Fibroblast of the conjunctiva (primary cell): ENCODE measurements around the gene MAP7.

Experiments used
- DNase-seq: peaks from one replicate; pipeline ENCODE4 v3.0.0-alpha.2; 2010; ENCODE audit warnings: low read depth

MAP7 gene

DNA sequence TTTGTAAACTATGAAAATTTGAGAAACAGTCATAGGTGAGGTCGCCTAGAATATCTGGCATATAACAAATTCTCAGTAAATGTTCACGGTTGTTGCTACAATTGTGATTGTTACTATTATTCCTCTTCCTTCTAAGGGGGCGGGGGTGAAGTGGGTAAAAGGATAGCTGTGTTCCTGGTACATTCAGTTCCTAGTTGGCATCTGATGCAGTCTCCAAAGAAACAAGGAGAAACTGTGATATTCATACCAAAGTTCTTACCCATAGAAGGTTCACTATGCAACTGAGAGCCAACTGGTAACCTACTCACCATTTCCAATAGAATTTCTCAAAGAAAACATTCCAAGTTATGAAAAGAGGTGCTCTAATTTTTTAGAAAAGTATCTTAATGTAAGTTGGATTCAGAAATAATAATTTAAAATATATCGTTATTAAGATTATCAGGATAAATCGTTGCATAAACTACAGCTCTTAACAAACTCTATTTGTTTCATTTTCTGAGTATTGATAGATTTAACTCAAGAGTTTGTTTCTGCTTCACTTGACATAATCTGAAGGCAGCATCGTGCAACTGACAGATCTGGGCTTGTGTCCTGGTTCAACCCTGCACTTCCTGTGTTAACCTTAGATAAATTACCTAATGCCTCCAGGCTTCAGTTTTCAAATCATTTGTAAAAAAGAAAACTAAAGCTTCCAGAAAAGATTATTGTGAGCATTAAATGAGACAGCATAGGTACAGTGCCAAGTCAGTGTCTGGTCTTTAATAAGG is 13.3 kb upstream of the MAP7 start:
- no peak for DNase-seq

DNA sequence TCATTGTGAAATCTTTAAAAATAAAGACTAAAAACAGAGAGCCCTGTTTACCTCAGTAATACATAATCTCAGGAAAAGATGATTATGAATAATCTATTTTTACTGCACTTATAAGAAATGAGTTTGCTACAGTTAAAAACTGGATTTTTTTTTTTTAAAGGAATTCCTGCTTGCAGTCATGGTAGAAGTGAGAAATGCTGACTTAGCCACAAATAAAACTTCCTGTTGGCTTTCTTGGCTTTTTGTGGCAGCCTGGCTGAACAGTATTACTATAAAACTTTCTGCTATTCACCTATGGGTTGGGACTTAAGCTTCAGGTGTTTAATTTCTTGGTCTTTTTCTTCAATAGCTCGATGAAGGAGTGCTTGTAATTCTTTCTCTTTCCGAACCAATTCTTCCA is 12.0 kb upstream of the MAP7 start:
- DNase-seq = no peak

DNA sequence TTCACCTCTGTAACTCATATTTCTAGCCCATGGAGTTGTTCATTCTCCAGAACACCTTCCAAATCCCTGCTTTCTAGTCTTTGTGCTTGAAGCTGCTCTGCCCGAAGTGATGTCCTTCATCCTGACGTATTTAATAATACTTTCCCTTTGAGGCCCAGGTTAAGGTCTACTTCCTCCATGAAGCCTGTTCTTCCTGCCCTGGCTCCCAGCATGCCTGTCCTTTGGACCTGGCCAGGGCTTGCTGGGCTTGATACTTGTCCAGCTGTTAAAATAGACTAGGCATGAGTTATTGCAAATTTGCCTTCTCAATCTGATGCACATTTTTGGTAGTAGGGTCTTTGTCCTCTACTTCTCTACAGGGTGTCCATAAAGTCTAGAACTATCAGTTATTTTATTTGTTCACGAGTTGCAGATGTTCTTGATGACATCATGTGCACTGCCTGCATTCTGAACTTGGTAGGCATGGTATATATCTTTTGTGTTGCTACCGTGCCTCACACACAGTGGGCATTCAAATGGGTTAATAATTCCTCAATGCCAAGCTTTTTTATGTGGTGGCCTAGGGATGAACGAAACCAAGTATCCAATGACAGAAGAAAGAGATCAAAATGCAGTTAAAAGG is 3.1 kb upstream of the MAP7 start:
- no peak for DNase-seq

DNA sequence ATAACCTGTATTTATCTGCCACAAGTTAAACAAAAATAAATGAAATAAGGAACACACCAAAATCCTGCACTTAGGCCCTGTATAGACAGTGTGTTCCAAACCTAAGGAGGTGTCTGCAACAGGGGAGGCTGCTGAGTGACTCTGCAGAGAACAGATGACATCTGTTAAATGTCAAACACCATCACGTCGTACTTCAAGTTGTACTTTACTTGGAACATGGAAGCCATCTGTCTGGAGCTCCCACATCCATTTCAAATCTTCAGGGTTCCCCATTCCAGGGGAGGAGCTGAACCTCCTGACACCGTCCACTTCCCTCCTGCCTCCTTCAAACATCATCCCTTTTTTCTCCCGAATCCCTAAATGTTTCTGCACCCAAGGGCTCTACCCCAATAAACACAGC is 1.8 kb upstream of the MAP7 start:
- DNase-seq = no peak

GRCh38 chr6:136551103-136551502 is 881 bp upstream of the MAP7 start:
- no peak for DNase-seq

DNA sequence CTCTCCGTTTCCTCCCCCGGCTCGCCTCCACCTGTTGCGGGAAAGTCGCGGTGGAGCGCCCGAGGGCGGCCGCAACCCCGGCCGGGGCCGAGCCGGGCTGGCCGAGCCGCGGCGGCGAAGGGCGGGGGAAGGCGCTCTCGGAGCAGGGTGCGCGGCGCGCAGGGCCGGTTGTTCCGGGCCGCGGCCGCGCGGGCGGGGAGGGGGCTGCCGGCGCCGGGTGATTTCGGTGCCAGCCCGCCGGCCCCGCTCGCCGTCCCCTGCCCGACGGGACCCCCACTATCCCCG is 235 bp downstream of the MAP7 start:
- no peak for DNase-seq

- no peak for DNase-seq
Measured at GRCh38 chr6:136549300-136550044, 750 bp downstream of the MAP7 start.

- no peak for DNase-seq
Measured at GRCh38 chr6:136548582-136549299, 1.5 kb downstream of the MAP7 start.

- DNase-seq = no peak
Measured at GRCh38 chr6:136547871-136548270, 2.4 kb downstream of the MAP7 start.

- peak; percentile 32 for DNase-seq
Measured at GRCh38 chr6:136547336-136547735, 2.9 kb downstream of the MAP7 start.

DNA sequence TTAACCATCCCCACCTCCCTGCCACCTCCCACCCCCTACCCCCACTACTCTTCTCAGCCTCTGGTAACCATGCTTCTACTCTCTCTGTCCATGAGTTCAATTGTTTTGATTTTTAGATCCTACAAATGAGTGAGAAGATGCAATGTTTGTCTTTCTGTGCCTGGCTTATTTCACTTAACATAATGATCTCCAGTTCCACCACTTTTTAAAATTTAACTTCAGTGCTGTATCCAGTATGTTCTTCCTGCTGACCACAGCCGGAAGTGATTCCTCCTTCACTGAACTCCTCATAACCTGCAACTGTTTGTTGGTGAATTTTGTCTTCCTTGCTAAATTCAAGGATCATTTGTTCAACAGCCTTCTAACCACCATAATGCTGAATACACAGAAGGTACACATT is 3.9 kb downstream of the MAP7 start:
- DNase-seq = no peak

DNA sequence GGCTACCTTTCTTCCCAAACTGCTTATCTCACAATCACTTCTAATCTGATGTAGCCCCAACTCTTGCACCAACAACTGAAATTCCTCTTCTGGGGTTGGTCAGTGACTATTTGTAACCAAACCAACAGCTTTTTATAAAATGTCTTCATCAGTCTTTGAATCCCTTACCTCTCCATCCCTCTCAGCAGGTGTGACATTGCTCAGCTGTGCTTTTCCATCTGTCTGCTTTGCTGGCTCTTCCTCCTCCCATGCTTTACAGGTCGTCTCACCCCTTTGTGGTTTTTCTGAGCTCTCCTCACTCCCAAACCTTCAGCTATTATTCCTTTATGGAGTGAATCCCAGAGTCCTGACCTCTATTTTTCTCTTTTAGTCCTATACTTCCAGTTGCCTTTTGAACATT is 5.9 kb downstream of the MAP7 start:
- DNase-seq = no peak

- DNase-seq = no peak
Measured at GRCh38 chr6:136541395-136541794, 8.8 kb downstream of the MAP7 start.

DNA sequence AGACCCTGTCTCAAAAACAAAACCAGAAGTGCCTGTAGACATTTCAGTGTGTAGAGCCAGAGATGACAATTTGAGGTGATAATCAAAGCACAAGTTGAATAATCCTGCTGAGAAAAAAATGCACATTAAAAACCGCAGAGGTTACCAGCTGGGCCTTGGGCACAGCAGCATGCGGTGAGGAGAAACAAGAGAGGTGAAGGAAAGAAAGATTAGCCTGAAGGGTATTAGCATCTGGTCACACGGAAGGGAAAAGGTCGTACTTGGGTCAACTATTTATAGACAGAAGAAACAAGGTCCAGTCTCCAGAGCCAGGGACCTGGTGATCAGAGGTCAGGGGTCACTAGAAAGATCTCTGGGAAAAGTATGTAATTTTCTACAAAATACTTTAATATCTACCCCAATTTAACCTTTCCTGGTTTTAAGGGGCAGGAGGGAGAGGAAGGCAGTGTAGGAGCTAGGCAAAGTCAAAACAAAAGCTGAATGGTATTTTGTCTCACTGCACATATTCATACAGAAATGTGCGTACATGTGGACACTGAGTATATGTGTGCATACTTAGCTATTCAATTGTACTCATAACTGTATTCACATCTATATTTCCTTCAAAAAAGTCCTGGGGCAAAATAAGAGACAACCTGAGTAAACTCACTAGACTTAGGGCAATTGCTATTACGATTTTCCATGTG is 10.1 kb downstream of the MAP7 start:
- no peak for DNase-seq

DNA sequence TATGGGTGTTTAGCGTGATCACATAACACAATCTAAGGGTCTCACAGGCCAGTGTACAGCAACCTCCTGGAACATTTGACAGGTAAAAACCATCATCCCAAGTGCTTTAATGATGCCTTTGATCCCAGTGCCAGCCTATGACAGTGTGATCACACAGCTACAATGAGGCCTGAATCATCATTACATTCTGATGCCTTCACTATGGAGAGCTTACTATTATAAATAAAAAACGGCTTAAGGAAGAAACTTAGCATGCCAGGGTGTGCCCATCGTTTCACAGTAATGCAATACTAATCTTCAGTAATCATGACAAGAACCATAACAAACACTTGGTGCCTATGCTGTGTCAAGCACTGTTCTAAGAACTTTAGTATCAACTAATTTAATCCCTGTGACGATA is 11.4 kb downstream of the MAP7 start:
- DNase-seq = no peak

DNA sequence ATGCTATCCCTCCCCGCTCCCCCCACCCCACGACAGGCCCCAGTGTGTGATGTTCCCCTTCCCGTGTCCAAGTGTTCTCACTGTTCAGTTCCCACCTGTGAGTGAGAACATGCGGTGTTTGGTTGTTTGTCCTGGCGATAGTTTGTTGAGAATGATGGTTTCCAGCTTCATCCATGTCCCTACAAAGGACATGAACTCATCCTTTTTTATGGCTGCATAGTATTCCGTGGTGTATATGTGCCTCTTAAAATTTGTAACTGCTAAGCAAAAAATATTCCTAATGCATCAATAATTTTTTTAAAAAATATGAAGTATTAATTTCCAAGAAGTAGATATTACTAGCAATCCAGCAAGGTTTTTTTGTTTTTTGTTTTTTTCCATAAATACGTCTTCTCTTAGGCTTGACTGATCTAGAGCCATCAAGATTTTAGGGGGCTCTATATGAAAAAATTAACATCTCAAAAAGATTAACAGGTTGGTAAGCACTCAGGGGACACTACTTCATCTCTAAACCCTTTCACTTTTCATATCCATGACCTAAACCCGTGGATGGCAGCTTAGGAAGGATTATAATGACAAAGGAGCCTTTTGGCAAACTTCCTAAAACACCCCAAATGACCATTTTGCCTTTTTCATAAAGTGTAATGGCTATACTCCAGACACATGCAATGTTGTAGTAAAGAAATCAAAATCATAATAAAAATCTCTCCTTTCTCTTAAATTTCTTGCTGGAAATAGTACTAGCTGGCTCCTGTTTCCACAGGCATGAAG is 14.2 kb downstream of the MAP7 start:
- DNase-seq = no peak

GRCh38 chr6:136535017-136535765 is 15.0 kb downstream of the MAP7 start:
- no peak for DNase-seq

DNA sequence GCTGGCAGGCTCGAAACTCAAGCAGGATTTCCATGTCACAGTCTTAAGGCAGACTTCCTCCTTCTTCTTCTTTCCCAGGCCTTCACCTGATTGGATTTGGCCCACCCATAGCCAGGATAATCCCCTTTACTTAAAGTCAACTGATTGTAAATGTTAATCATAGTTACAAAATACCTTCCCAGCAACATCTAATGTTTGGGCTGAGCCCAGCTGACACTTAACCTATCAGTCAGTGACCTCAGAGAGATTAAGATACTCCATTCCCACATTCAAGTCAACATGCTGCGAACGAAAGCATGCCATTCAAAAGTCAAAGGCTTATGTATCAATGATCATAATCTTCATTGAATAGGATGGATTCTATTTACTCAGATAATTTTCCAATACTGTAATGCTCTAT is 16.0 kb downstream of the MAP7 start:
- no peak for DNase-seq

GRCh38 chr6:136533487-136533886 is 16.7 kb downstream of the MAP7 start:
- DNase-seq = no peak

- DNase-seq = no peak
Measured at GRCh38 chr6:136532030-136532429, 18.2 kb downstream of the MAP7 start.

- DNase-seq = no peak
Measured at GRCh38 chr6:136529710-136530109, 20.5 kb downstream of the MAP7 start.
